B cell (primary cell): ENCODE results near the gene LSS. TPM values are rescaled to one million over a fixed set of nuclear protein-coding genes. Genes with fewer than 3 reads are reported as not detected.

ENCODE experiments used
- polyA plus RNA-seq: library from polyadenylated mRNA; depleted of rRNA; stranded (reverse); fragments of >200 nt; gene quantifications from 2 replicates; pipeline ENCODE4 v1.2.3, GENCODE V29; 2012
- total RNA-seq, 2 donors: library from RNA; stranded (reverse); fragments of 120-200 nt in 1 of 2; gene quantifications; 1 replicate in 1 of 2; 2 replicates in 1 of 2; pipeline versions ENCODE4 v1.2.3 to v1.2.4, GENCODE V29; 2013 to 2022

LSS gene
- total and polyA plus RNA-seq, 2 donors (not counting 1 experiment from before 2014, with no cell fraction given): 30.2 to 58.1 TPM

Other genes starting within 250 kb of the LSS start
- gene COL6A1, start 247.0 kb downstream of the LSS start, total RNA-seq: 0.44 and 0.67 TPM in 2 replicates
- gene COL6A1, start 247.0 kb downstream of the LSS start, polyA plus RNA-seq: 0.39 and 2.6 TPM in 2 replicates
- 1.8 and 2.1 TPM in 2 replicates for gene COL6A2, start 130.7 kb downstream of the LSS start, total RNA-seq
- 1.2 and 2.1 TPM in 2 replicates for gene COL6A2, start 130.7 kb downstream of the LSS start, polyA plus RNA-seq
- 0.39 and 1.4 TPM in 2 replicates for gene FTCD, start 73.2 kb downstream of the LSS start, total RNA-seq
- gene FTCD, start 73.2 kb downstream of the LSS start, polyA plus RNA-seq: 0.22 and 1.1 TPM in 2 replicates
- gene SPATC1L, start 44.3 kb downstream of the LSS start, total RNA-seq: 9.7 and 11.4 TPM in 2 replicates
- 7.3 and 15.4 TPM in 2 replicates for gene SPATC1L, start 44.3 kb downstream of the LSS start, polyA plus RNA-seq
- 180 and 194 TPM in 2 replicates for gene MCM3AP, start 56.8 kb upstream of the LSS start, total RNA-seq
- gene MCM3AP, start 56.8 kb upstream of the LSS start, polyA plus RNA-seq: 61.7 and 88.2 TPM in 2 replicates
- 15.0 and 18.1 TPM in 2 replicates for gene YBEY, start 57.6 kb upstream of the LSS start, total RNA-seq
- gene YBEY, start 57.6 kb upstream of the LSS start, polyA plus RNA-seq: 16.5 and 21.6 TPM in 2 replicates
- 9.3 and 9.5 TPM in 2 replicates for gene C21orf58, start 95.1 kb upstream of the LSS start, total RNA-seq
- gene C21orf58, start 95.1 kb upstream of the LSS start, polyA plus RNA-seq: 5.0 and 6.3 TPM in 2 replicates
- 47.6 and 58.1 TPM in 2 replicates for gene PCNT, start 95.4 kb upstream of the LSS start, total RNA-seq
- 20.3 and 27.9 TPM in 2 replicates for gene PCNT, start 95.4 kb upstream of the LSS start, polyA plus RNA-seq
- 59.0 and 61.9 TPM in 2 replicates for gene DIP2A, start 230.1 kb upstream of the LSS start, total RNA-seq
- gene DIP2A, start 230.1 kb upstream of the LSS start, polyA plus RNA-seq: 40.4 and 53.7 TPM in 2 replicates